ENCODE measurements around the gene NBPF10.
A peak's percentile ranks its signal among the peaks of the same experiment; 100 is the strongest.
"Not testable (repeated sequence)": the region's sequence is repeated elsewhere in the genome, so short reads cannot be mapped to it uniquely, and the experiment has no call there.

Gene NBPF10, protein sequence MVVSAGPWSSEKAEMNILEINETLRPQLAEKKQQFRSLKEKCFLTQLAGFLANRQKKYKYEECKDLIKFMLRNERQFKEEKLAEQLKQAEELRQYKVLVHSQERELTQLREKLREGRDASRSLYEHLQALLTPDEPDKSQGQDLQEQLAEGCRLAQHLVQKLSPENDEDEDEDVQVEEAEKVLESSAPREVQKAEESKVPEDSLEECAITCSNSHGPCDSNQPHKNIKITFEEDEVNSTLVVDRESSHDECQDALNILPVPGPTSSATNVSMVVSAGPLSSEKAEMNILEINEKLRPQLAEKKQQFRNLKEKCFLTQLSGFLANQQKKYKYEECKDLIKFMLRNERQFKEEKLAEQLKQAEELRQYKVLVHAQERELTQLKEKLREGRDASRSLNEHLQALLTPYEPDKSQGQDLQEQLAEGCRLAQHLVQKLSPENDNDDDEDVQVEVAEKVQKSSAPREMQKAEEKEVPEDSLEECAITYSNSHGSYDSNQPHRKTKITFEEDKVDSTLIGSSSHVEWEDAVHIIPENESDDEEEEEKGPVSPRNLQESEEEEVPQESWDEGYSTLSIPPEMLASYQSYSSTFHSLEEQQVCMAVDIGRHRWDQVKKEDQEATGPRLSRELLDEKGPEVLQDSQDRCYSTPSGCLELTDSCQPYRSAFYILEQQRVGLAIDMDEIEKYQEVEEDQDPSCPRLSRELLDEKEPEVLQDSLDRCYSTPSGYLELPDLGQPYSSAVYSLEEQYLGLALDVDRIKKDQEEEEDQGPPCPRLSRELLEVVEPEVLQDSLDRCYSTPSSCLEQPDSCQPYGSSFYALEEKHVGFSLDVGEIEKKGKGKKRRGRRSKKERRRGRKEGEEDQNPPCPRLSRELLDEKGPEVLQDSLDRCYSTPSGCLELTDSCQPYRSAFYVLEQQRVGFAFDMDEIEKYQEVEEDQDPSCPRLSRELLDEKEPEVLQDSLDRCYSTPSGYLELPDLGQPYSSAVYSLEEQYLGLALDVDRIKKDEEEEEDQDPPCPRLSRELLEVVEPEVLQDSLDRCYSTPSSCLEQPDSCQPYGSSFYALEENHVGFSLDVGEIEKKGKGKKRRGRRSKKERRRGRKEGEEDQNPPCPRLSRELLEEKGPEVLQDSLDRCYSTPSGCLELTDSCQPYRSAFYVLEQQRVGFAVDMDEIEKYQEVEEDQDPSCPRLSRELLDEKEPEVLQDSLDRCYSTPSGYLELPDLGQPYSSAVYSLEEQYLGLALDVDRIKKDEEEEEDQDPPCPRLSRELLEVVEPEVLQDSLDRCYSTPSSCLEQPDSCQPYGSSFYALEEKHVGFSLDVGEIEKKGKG (N-terminal part only)

GRCh38 chr1:146144465-146144864 is at the start of gene NBPF10:
Gene NBPF10 (minus strand): TSS chr1:146144804. CDS start chr1:146144769, 35 bp downstream.
- DNase-seq (ENCODE audit: low spot score): peak; percentile 0

GRCh38 chr1:146174531-146174930 is 29.9 kb upstream of the NBPF10 start:
- DNase-seq (ENCODE audit: low spot score): not testable (repeated sequence)

GRCh38 chr1:146167740-146168139 is 23.1 kb upstream of the NBPF10 start:
- not testable (repeated sequence) for DNase-seq (ENCODE audit: low spot score)

- DNase-seq (ENCODE audit: low spot score): not testable (repeated sequence)
Measured at GRCh38 chr1:146167273-146167672, 22.7 kb upstream of the NBPF10 start.

All from activated CD4-positive, alpha-beta T cell treated with anti-CD3 and anti-CD28 coated beads, Interleukin-2, Interleukin-4, amounts not matched to agents 100 ng/mL and 50 ng/mL, durations not matched to agents 16 hours and 8 hours (primary cell).